H4 (cell line): ENCODE results near the gene ARAP2. TPM values are rescaled to one million over a fixed set of nuclear protein-coding genes. Genes with fewer than 3 reads are reported as not detected.

Experiments
- DNase-seq: peaks from one replicate; pipeline ENCODE4 v3.0.0-alpha.2; 2015; ENCODE audit warnings: low spot score
- total RNA-seq: library from RNA; depleted of rRNA; stranded (reverse); fragments of >200 nt; shearing (Covaris generic); gene quantifications from 2 replicates; pipeline ENCODE4 v1.2.3, GENCODE V29; 2014

The ARAP2 gene
- total RNA-seq, 1 experiment from 2014 or later: 18.8 TPM

GRCh38 chr4:36128689-36129088 lies 115.6 kb downstream of the ARAP2 start:
- DNase-seq: peak; percentile 37

- no peak for DNase-seq
Measured at GRCh38 chr4:36123906-36124305, 120.4 kb downstream of the ARAP2 start.

- DNase-seq: no peak
Measured at GRCh38 chr4:36115312-36115711, 129.0 kb downstream of the ARAP2 start.

GRCh38 chr4:36111172-36111571 lies 133.1 kb downstream of the ARAP2 start:
- DNase-seq: peak; percentile 39

- no peak for DNase-seq
Measured at GRCh38 chr4:36099509-36099908, 144.8 kb downstream of the ARAP2 start.

- DNase-seq: no peak
Measured at GRCh38 chr4:36094995-36095394, 149.3 kb downstream of the ARAP2 start.

- no peak for DNase-seq
Measured at GRCh38 chr4:36091997-36092396, 152.3 kb downstream of the ARAP2 start.

GRCh38 chr4:36088542-36088941 lies 155.8 kb downstream of the ARAP2 start:
- DNase-seq: peak; percentile 15

GRCh38 chr4:36086261-36086786 lies 158.0 kb downstream of the ARAP2 start:
- DNase-seq: no peak

GRCh38 chr4:36082817-36083216 lies 161.5 kb downstream of the ARAP2 start:
- DNase-seq: no peak

- DNase-seq: no peak
Measured at GRCh38 chr4:36081185-36081584, 163.1 kb downstream of the ARAP2 start.

- no peak for DNase-seq
Measured at GRCh38 chr4:36079666-36080065, 164.6 kb downstream of the ARAP2 start.

GRCh38 chr4:36078319-36078718 lies 166.0 kb downstream of the ARAP2 start:
- DNase-seq: no peak

GRCh38 chr4:36072529-36072928 lies 171.8 kb downstream of the ARAP2 start:
- DNase-seq: no peak

- DNase-seq: no peak
Measured at GRCh38 chr4:36067116-36067515, 177.2 kb downstream of the ARAP2 start.

- no peak for DNase-seq
Measured at GRCh38 chr4:36065274-36065871, 178.9 kb downstream of the ARAP2 start.

- no peak for DNase-seq
Measured at GRCh38 chr4:36064117-36064516, 180.2 kb downstream of the ARAP2 start.

- DNase-seq: no peak
Measured at GRCh38 chr4:36056136-36056535, 188.2 kb downstream of the ARAP2 start.

GRCh38 chr4:36054694-36055422 lies 189.5 kb downstream of the ARAP2 start:
- DNase-seq: peak; percentile 81

- peak; percentile 65 for DNase-seq
Measured at GRCh38 chr4:36053930-36054329, 190.4 kb downstream of the ARAP2 start.

GRCh38 chr4:36051634-36052033 lies 192.7 kb downstream of the ARAP2 start:
- no peak for DNase-seq

GRCh38 chr4:36046026-36046425 lies 198.3 kb downstream of the ARAP2 start:
- no peak for DNase-seq

GRCh38 chr4:36043901-36044300 lies 200.4 kb downstream of the ARAP2 start:
- peak; percentile 74 for DNase-seq
